ENCODE results near the gene JAK2. TPM values are rescaled to one million over a fixed set of nuclear protein-coding genes. Genes with fewer than 3 reads are reported as not detected.
"Not testable (repeated sequence)": the region's sequence is repeated elsewhere in the genome, so short reads cannot be mapped to it uniquely, and the experiment has no call there.

JAK2 gene
- total RNA-seq, 3 donors from 2014 or later, result 17.0 to 24.4 (median 17.5) TPM

GRCh38 chr9:5025416-5025815 lies 40.3 kb downstream of the JAK2 start:
- Histone ChIP-seq H3K36me3 (ENCODE audit: low read depth) (no peaks in the 10 kb centered on the region), H3K4me3 (no peak overlapping the region), H3K9me3 (no peaks in the 10 kb centered on the region), H3K4me1 (ENCODE audit: low read depth) (no peaks in the 10 kb centered on the region)
- TF ChIP-seq, protein P1, sequence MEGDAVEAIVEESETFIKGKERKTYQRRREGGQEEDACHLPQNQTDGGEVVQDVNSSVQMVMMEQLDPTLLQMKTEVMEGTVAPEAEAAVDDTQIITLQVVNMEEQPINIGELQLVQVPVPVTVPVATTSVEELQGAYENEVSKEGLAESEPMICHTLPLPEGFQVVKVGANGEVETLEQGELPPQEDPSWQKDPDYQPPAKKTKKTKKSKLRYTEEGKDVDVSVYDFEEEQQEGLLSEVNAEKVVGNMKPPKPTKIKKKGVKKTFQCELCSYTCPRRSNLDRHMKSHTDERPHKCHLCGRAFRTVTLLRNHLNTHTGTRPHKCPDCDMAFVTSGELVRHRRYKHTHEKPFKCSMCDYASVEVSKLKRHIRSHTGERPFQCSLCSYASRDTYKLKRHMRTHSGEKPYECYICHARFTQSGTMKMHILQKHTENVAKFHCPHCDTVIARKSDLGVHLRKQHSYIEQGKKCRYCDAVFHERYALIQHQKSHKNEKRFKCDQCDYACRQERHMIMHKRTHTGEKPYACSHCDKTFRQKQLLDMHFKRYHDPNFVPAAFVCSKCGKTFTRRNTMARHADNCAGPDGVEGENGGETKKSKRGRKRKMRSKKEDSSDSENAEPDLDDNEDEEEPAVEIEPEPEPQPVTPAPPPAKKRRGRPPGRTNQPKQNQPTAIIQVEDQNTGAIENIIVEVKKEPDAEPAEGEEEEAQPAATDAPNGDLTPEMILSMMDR (IDR thresholded peaks at IDR 0.05), result no peak
- intact Hi-C loops (cut with DNase I, micrococcal nuclease), result no loop called here
- ATAC-seq (no peak), DNase-seq (no peak)

DNA sequence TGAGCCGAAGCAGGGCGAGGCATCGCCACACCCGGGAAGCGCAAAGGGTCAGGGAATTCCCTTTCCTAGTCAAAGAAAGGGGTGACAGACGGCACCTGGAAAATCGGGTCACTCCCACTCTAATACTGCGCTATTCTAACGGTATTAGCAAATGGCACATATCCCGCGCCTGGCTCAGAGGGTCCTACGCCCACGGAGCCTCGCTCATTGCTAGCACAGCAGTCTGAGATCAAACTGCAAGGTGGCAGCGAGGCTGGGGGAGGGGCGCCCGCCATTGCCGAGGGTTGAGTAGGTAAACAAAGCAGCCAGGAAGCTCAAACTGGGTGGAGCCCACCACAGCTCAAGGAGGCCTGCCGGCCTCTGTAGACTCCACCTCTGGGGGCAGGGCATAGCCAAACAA lies 46.9 kb downstream of the JAK2 start:
- H3K36me3 ChIP-seq (ENCODE audit: low read depth); H3K9me3 ChIP-seq; ATAC-seq; H3K4me1 ChIP-seq (ENCODE audit: low read depth); DNase-seq; H3K4me3 ChIP-seq; intact Hi-C loops (cut with DNase I, micrococcal nuclease): not testable (repeated sequence)

- no peak overlapping the region for H3K4me3 ChIP-seq
- no peak for DNase-seq
- H3K9me3 ChIP-seq, result peaks cover 15% of the 10 kb centered on the region
- no peaks in the 10 kb centered on the region for H3K36me3 ChIP-seq (ENCODE audit: low read depth)
- TF ChIP-seq, protein P1 (IDR thresholded peaks at IDR 0.05), result no peak
- H3K4me1 ChIP-seq (ENCODE audit: low read depth), result no peaks in the 10 kb centered on the region
- intact Hi-C loops (cut with DNase I, micrococcal nuclease), result no loop called here
- ATAC-seq, result no peak
Observed at GRCh38 chr9:5040730-5041389, 55.8 kb downstream of the JAK2 start.

- no peaks in the 10 kb centered on the region for H3K4me1 ChIP-seq (ENCODE audit: low read depth)
- ATAC-seq, result no peak
- H3K9me3 ChIP-seq, result peaks cover 15% of the 10 kb centered on the region
- TF ChIP-seq, protein P1 (IDR thresholded peaks at IDR 0.05), result no peak
- DNase-seq, result no peak
- no peak overlapping the region for H3K4me3 ChIP-seq
- intact Hi-C loops (cut with DNase I, micrococcal nuclease), result no loop called here
- H3K36me3 ChIP-seq (ENCODE audit: low read depth), result no peaks in the 10 kb centered on the region
Observed at GRCh38 chr9:5041390-5042115, 56.5 kb downstream of the JAK2 start.

GRCh38 chr9:5042661-5043178 lies 57.6 kb downstream of the JAK2 start:
- ATAC-seq, result no peak
- intact Hi-C loops (cut with DNase I, micrococcal nuclease), result no loop called here
- Histone ChIP-seq H3K9me3 (peaks cover 15% of the 10 kb centered on the region), H3K4me3 (no peak overlapping the region), H3K4me1 (ENCODE audit: low read depth) (no peaks in the 10 kb centered on the region), H3K36me3 (ENCODE audit: low read depth) (no peaks in the 10 kb centered on the region)
- TF ChIP-seq, protein P1 (IDR thresholded peaks at IDR 0.05), result no peak
- no peak for DNase-seq

- TF ChIP-seq, protein P1 (IDR thresholded peaks at IDR 0.05), result no peak
- H3K9me3 ChIP-seq, result peaks cover 15% of the 10 kb centered on the region
- ATAC-seq (no peak), DNase-seq (no peak)
- no peaks in the 10 kb centered on the region for H3K4me1 ChIP-seq (ENCODE audit: low read depth)
- intact Hi-C loops (cut with DNase I, micrococcal nuclease), result no loop called here
- no peaks in the 10 kb centered on the region for H3K36me3 ChIP-seq (ENCODE audit: low read depth)
- H3K4me3 ChIP-seq, result no peak overlapping the region
Observed at GRCh38 chr9:5043381-5043780, 58.3 kb downstream of the JAK2 start.
